ENCODE measurements around the gene WDPCP.
"Not testable (repeated sequence)": the region's sequence is repeated elsewhere in the genome, so short reads cannot be mapped to it uniquely, and the experiment has no call there.

The WDPCP gene

GRCh38 chr2:63444565-63445288, 143.6 kb downstream of the WDPCP start:
- DNase-seq: no peak

GRCh38 chr2:63440612-63441011, 147.7 kb downstream of the WDPCP start:
- no peak for DNase-seq

GRCh38 chr2:63438181-63438580, 150.1 kb downstream of the WDPCP start:
- DNase-seq: no peak

GRCh38 chr2:63436488-63436887, 151.8 kb downstream of the WDPCP start:
- no peak for DNase-seq

- DNase-seq: no peak
Observed at GRCh38 chr2:63435070-63435469, 153.2 kb downstream of the WDPCP start.

- DNase-seq: no peak
Observed at GRCh38 chr2:63434024-63435001, 154.0 kb downstream of the WDPCP start.

GRCh38 chr2:63432373-63432772, 155.9 kb downstream of the WDPCP start:
- DNase-seq: no peak

GRCh38 chr2:63425606-63426005, 162.7 kb downstream of the WDPCP start:
- DNase-seq: no peak

GRCh38 chr2:63425079-63425416, 163.2 kb downstream of the WDPCP start:
- DNase-seq: no peak

GRCh38 chr2:63424329-63425078, 163.8 kb downstream of the WDPCP start:
- no peak for DNase-seq

GRCh38 chr2:63422556-63422955, 165.7 kb downstream of the WDPCP start:
- no peak for DNase-seq

- no peak for DNase-seq
Observed at GRCh38 chr2:63408530-63408929, 179.7 kb downstream of the WDPCP start.

- no peak for DNase-seq
Observed at GRCh38 chr2:63406641-63407040, 181.6 kb downstream of the WDPCP start.

GRCh38 chr2:63403820-63404219, 184.5 kb downstream of the WDPCP start:
- DNase-seq: no peak

- not testable (repeated sequence) for DNase-seq
Observed at GRCh38 chr2:63402889-63403288, 185.4 kb downstream of the WDPCP start.

GRCh38 chr2:63399156-63399555, 189.1 kb downstream of the WDPCP start:
- peak; percentile 45 for DNase-seq

GRCh38 chr2:63379451-63379850, 208.8 kb downstream of the WDPCP start:
- DNase-seq: no peak

- DNase-seq: no peak
Observed at GRCh38 chr2:63378589-63378988, 209.7 kb downstream of the WDPCP start.

GRCh38 chr2:63374341-63374740, 213.9 kb downstream of the WDPCP start:
- DNase-seq: no peak

- no peak for DNase-seq
Observed at GRCh38 chr2:63372549-63372948, 215.7 kb downstream of the WDPCP start.

- no peak for DNase-seq
Observed at GRCh38 chr2:63369146-63369545, 219.1 kb downstream of the WDPCP start.

GRCh38 chr2:63364866-63365265, 223.4 kb downstream of the WDPCP start:
- peak; percentile 17 for DNase-seq

GRCh38 chr2:63357722-63358121, 230.6 kb downstream of the WDPCP start:
- DNase-seq: not testable (repeated sequence)
